ENCODE measurements around the gene RNASE8. TPM values are rescaled to one million over a fixed set of nuclear protein-coding genes. Genes with fewer than 3 reads are reported as not detected.

RNASE8 gene
- total RNA-seq, 1 experiment from 2014 or later = not detected

GRCh38 chr14:21092273-21093011, 34.8 kb downstream of the RNASE8 start:
- DNase-seq (ENCODE audit: low spot score) = peak; percentile 27

GRCh38 chr14:21093018-21093417, 35.4 kb downstream of the RNASE8 start:
- DNase-seq (ENCODE audit: low spot score) = no peak

- DNase-seq (ENCODE audit: low spot score) = no peak
These were observed 36.4 kb downstream of the RNASE8 start for GRCh38 chr14:21093769-21094681.

GRCh38 chr14:21095430-21096205, 38.0 kb downstream of the RNASE8 start:
- DNase-seq (ENCODE audit: low spot score) = no peak

GRCh38 chr14:21096438-21096837, 38.8 kb downstream of the RNASE8 start:
- no peak for DNase-seq (ENCODE audit: low spot score)

GRCh38 chr14:21096978-21097635, 39.5 kb downstream of the RNASE8 start:
- no peak for DNase-seq (ENCODE audit: low spot score)

- no peak for DNase-seq (ENCODE audit: low spot score)
These were observed 40.0 kb downstream of the RNASE8 start for GRCh38 chr14:21097636-21098075.

- peak; percentile 27 for DNase-seq (ENCODE audit: low spot score)
These were observed 40.7 kb downstream of the RNASE8 start, which contains the start of gene ZNF219 for GRCh38 chr14:21098076-21098891. TSS of gene ZNF219 (minus strand) at chr14:21098655. CDS start at chr14:21093591, 5,064 bp downstream.

- DNase-seq (ENCODE audit: low spot score) = no peak
These were observed 41.4 kb downstream of the RNASE8 start for GRCh38 chr14:21098892-21099595.

- no peak for DNase-seq (ENCODE audit: low spot score)
These were observed 42.0 kb downstream of the RNASE8 start for GRCh38 chr14:21099596-21099985.

- DNase-seq (ENCODE audit: low spot score) = no peak
These were observed 43.3 kb downstream of the RNASE8 start, which contains the start of gene TMEM253 for GRCh38 chr14:21100931-21101330. TSS of gene TMEM253 (plus strand) at chr14:21101066. CDS start at chr14:21101344, 278 bp downstream.

GRCh38 chr14:21101802-21102413, 44.3 kb downstream of the RNASE8 start:
- no peak for DNase-seq (ENCODE audit: low spot score)

GRCh38 chr14:21102521-21103410, 45.1 kb downstream of the RNASE8 start:
- no peak for DNase-seq (ENCODE audit: low spot score)

- no peak for DNase-seq (ENCODE audit: low spot score)
These were observed 45.7 kb downstream of the RNASE8 start for GRCh38 chr14:21103411-21103709.

GRCh38 chr14:21103710-21104447, 46.3 kb downstream of the RNASE8 start:
- peak; percentile 83 for DNase-seq (ENCODE audit: low spot score)

GRCh38 chr14:21104448-21105060, 46.9 kb downstream of the RNASE8 start:
- DNase-seq (ENCODE audit: low spot score) = peak; percentile 55

GRCh38 chr14:21105095-21105494, 47.5 kb downstream of the RNASE8 start:
- no peak for DNase-seq (ENCODE audit: low spot score)
